LNCAP (cell line): ENCODE measurements around the gene NAT9.

Experiments used
- CTCF ChIP-seq: fragments of 450-650 bp; IDR thresholded peaks from 2 replicates; pipeline ENCODE4 v1.5.1; 2017; ENCODE audit warnings: mild to moderate bottlenecking

Gene NAT9

GRCh38 chr17:74776990-74777389 is 845 bp upstream of the NAT9 start:
- no peak for TF ChIP-seq CTCF

- no peak for TF ChIP-seq CTCF
Measured at GRCh38 chr17:74775409-74776043, 619 bp downstream of the NAT9 start.

GRCh38 chr17:74773871-74774286 is 2.3 kb downstream of the NAT9 start:
- TF ChIP-seq CTCF = no peak

- TF ChIP-seq CTCF = no peak
Measured at GRCh38 chr17:74773414-74773813, 2.7 kb downstream of the NAT9 start.

- no peak for TF ChIP-seq CTCF
Measured at GRCh38 chr17:74772053-74772452, 4.1 kb downstream of the NAT9 start.

- TF ChIP-seq CTCF = no peak
Measured at GRCh38 chr17:74771319-74771914, 4.7 kb downstream of the NAT9 start.

- TF ChIP-seq CTCF = peak; percentile 95
Measured at GRCh38 chr17:74770498-74771318, 5.4 kb downstream of the NAT9 start.
